Choroid plexus epithelial cell (primary cell): ENCODE data around the gene SLC25A52.

ENCODE experiments used
- DNase-seq: peaks from one replicate; pipeline ENCODE4 v3.0.0-alpha.2; 2010; ENCODE audit warnings: low read depth
- H3K4me3 ChIP-seq: 2 replicates; pipeline ENCODE4 v1.5.1; 2011; ENCODE audit warnings: low read depth, mild to moderate bottlenecking, control low read depth, low read length, moderate library complexity
- CTCF ChIP-seq: conservative IDR thresholded peaks from 2 replicates; pipeline ENCODE4 v1.5.1; 2011; ENCODE audit warnings: low read depth, mild to moderate bottlenecking, control low read depth, inconsistent platforms, low read length, moderate library complexity

The SLC25A52 gene

GRCh38 chr18:31791817-31792579 is 31.3 kb upstream of the SLC25A52 start:
- TF ChIP-seq CTCF = no peak

GRCh38 chr18:31789409-31789808 is 28.7 kb upstream of the SLC25A52 start:
- DNase-seq = no peak
- TF ChIP-seq CTCF = no peak
- H3K4me3 ChIP-seq = no peak overlapping the region

More at GRCh38 chr18:31791817-31792579, 31.3 kb upstream of the SLC25A52 start:
- no peak for DNase-seq
- H3K4me3 ChIP-seq = no peak overlapping the region

- no peak for DNase-seq
- H3K4me3 ChIP-seq = no peak overlapping the region
- TF ChIP-seq CTCF = no peak
These were observed 22.4 kb upstream of the SLC25A52 start for GRCh38 chr18:31783059-31783458.

GRCh38 chr18:31778391-31778950 is 17.8 kb upstream of the SLC25A52 start:
- no peak overlapping the region for H3K4me3 ChIP-seq
- no peak for TF ChIP-seq CTCF
- DNase-seq = no peak

- TF ChIP-seq CTCF = no peak
- DNase-seq = no peak
- H3K4me3 ChIP-seq = no peak overlapping the region
These were observed 15.4 kb upstream of the SLC25A52 start for GRCh38 chr18:31776093-31776492.

- H3K4me3 ChIP-seq = no peak overlapping the region
- no peak for DNase-seq
- TF ChIP-seq CTCF = no peak
These were observed 14.3 kb upstream of the SLC25A52 start for GRCh38 chr18:31774962-31775361.

- no peak for TF ChIP-seq CTCF
- no peak overlapping the region for H3K4me3 ChIP-seq
- no peak for DNase-seq
These were observed 13.8 kb upstream of the SLC25A52 start for GRCh38 chr18:31774477-31774785.
